Fibroblast of lung (primary cell): ENCODE data around the gene MUC16. TPM values are rescaled to one million over a fixed set of nuclear protein-coding genes. Genes with fewer than 3 reads are reported as not detected.

Experiments
- DNase-seq, 2 donors: peaks; one replicate each; pipeline versions ENCODE4 v3.0.0 to v3.0.0-alpha.2; 2010; ENCODE audit warnings: low read depth in 2 of 2
- H2AFZ ChIP-seq: 2 replicates; pipeline ENCODE4 v1.5.1; 2012; ENCODE audit warnings: low read length, control low read depth, inconsistent platforms
- H3K27ac ChIP-seq: 2 replicates; pipeline ENCODE4 v1.5.1; 2011; ENCODE audit warnings: low read length, control low read depth; ENCODE audit not compliant: insufficient read depth
- H3K27me3 ChIP-seq: 2 replicates; pipeline ENCODE4 v1.5.1; 2011; ENCODE audit warnings: mild to moderate bottlenecking, low read length; ENCODE audit not compliant: control insufficient read depth, insufficient read depth
- H3K36me3 ChIP-seq: 2 replicates; pipeline ENCODE4 v1.5.1; 2011; ENCODE audit warnings: low read length; ENCODE audit not compliant: control insufficient read depth, insufficient read depth
- H3K4me1 ChIP-seq: 2 replicates; pipeline ENCODE4 v1.5.1; 2011; ENCODE audit warnings: low read length; ENCODE audit not compliant: control insufficient read depth, insufficient read depth; ENCODE audit errors: extremely low read depth
- H3K4me2 ChIP-seq: 2 replicates; pipeline ENCODE4 v1.5.1; 2011; ENCODE audit warnings: low read length, control low read depth; ENCODE audit not compliant: insufficient read depth; ENCODE audit errors: extremely low read depth
- H3K4me3 ChIP-seq, 4 experiments: fragments of 200-600 bp in 1 of 4; sonication (generic) in 1 of 4; replicated peaks in 1 of 4; 2 replicates each; pipeline ENCODE4 v1.5.1; 2011 to 2016; ENCODE audit warnings: low read length in 4 of 4, low read depth in 3 of 4, mild to moderate bottlenecking in 3 of 4, control low read depth in 2 of 4, inconsistent platforms in 1 of 4, mixed read lengths in 1 of 4; ENCODE audit not compliant: insufficient read depth in 1 of 4; ENCODE audit errors: control extremely low read depth in 1 of 4
- H3K79me2 ChIP-seq: 2 replicates; pipeline ENCODE4 v1.5.1; 2012; ENCODE audit warnings: mild to moderate bottlenecking, low read length, inconsistent platforms; ENCODE audit not compliant: control insufficient read depth, insufficient read depth
- H3K9ac ChIP-seq: 2 replicates; pipeline ENCODE4 v1.5.1; 2011; ENCODE audit warnings: mild to moderate bottlenecking, low read length, control low read depth; ENCODE audit not compliant: insufficient read depth
- H3K9me3 ChIP-seq: 2 replicates; pipeline ENCODE4 v1.5.1; 2012; ENCODE audit warnings: low read depth, low read length; ENCODE audit not compliant: control insufficient read depth, insufficient read depth
- H4K20me1 ChIP-seq: 2 replicates; pipeline ENCODE4 v1.5.1; 2011; ENCODE audit warnings: low read length; ENCODE audit not compliant: control insufficient read depth, insufficient read depth; ENCODE audit errors: extremely low read depth
- EZH2 ChIP-seq: IDR thresholded peaks from 2 replicates; pipeline ENCODE4 v1.5.1; 2012; ENCODE audit warnings: low read length, control low read depth, mild to moderate bottlenecking; ENCODE audit errors: missing control alignments
- polyA plus RNA-seq, 2 donors: library from polyadenylated mRNA; depleted of rRNA in 1 of 2; stranded (reverse) in 1 of 2; unstranded in 1 of 2; fragments of >200 nt; gene quantifications; 2 replicates each; pipeline ENCODE4 v1.2.1, GENCODE V29; 2011 to 2012; ENCODE audit warnings: missing spikeins in 1 of 2
- total RNA-seq: library from RNA; depleted of rRNA; stranded (reverse); fragments of >200 nt; gene quantifications from 2 replicates; pipeline ENCODE4 v1.2.1, GENCODE V29; 2014
- TF ChIP-seq, protein P1 (sequence below), 2 donors: IDR thresholded peaks in 1 of 2; conservative IDR thresholded peaks in 1 of 2; 1 replicate in 1 of 2; 2 replicates in 1 of 2; pipeline ENCODE4 v1.5.1; 2011 to 2012; ENCODE audit warnings: low read length in 2 of 2, control low read depth in 1 of 2, inconsistent platforms in 1 of 2, low read depth in 1 of 2, mild to moderate bottlenecking in 1 of 2

The MUC16 gene
- total and polyA plus RNA-seq, 2 donors (not counting 1 experiment from before 2014, with no cell fraction given) = not detected

DNA sequence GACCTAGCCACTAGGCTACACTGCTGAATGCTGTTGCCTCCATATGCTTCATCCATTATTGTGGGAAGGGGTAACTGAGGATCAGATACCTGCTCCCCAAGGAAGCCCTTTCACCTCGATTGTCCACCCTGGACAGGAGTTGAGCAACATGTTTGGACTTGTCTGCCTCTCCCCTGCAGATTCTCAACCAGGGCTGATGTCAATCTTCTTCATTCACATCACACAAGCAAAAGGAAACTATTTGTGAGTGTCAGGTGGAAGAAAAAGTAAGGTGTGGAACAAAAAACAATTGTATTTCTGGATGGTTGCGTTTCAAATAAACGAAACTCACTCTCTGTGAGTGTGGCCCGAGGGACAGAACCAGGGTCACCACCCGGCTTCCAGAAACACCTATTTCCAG lies 29.5 kb upstream of the MUC16 start:
- H3K9ac ChIP-seq = no peak overlapping the region
- no peaks in the 10 kb centered on the region for H3K79me2 ChIP-seq
- no peak overlapping the region for H3K4me3 ChIP-seq
- TF ChIP-seq, protein P1, sequence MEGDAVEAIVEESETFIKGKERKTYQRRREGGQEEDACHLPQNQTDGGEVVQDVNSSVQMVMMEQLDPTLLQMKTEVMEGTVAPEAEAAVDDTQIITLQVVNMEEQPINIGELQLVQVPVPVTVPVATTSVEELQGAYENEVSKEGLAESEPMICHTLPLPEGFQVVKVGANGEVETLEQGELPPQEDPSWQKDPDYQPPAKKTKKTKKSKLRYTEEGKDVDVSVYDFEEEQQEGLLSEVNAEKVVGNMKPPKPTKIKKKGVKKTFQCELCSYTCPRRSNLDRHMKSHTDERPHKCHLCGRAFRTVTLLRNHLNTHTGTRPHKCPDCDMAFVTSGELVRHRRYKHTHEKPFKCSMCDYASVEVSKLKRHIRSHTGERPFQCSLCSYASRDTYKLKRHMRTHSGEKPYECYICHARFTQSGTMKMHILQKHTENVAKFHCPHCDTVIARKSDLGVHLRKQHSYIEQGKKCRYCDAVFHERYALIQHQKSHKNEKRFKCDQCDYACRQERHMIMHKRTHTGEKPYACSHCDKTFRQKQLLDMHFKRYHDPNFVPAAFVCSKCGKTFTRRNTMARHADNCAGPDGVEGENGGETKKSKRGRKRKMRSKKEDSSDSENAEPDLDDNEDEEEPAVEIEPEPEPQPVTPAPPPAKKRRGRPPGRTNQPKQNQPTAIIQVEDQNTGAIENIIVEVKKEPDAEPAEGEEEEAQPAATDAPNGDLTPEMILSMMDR (conservative IDR thresholded peaks at IDR 0.05 in 1 of 2, IDR thresholded peaks at IDR 0.05 in 1 of 2; ENCODE audit: low read depth in 1 of 2, low read length in 2 of 2) = no peak
- no peak for TF ChIP-seq EZH2
- DNase-seq = no peak
- no peak overlapping the region for H3K4me2 ChIP-seq
- no peaks in the 10 kb centered on the region for H3K9me3 ChIP-seq
- no peaks in the 10 kb centered on the region for H3K27me3 ChIP-seq
- H3K4me1 ChIP-seq = no peaks in the 10 kb centered on the region
- no peak overlapping the region for H2AFZ ChIP-seq
- H4K20me1 ChIP-seq = no peaks in the 10 kb centered on the region
- H3K36me3 ChIP-seq = no peaks in the 10 kb centered on the region
- H3K27ac ChIP-seq = no peak overlapping the region

DNA sequence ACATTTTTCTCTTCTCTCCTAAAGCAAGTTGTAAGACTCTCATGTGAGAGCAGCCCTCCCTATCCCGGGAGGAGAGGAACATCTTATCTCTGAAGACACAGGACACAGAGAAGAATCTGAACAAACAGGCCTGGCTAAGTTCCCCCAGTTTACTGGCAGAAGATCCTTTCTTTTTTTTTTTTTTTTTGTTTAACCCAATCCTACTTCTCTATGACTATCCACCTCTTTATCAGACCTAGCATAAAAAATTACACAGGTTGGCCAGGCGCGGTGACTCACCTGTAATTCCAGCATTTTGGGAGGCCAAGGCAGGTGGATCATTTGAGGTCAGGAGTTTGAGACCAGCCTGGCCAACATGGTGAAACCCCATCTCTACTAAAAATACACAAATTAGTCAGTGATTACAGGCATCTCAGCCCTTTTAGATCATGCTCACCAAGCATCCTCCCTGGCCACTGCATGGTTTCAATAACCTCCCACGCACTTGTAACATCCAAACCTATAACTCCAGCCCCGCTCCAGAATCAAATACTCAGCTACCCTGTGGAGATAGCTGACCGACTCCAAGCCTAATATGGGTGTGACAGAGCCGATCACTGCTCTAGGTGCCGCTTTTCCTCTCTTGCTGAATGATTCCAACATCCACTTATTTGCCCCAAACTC lies 27.3 kb upstream of the MUC16 start:
- no peaks in the 10 kb centered on the region for H3K27me3 ChIP-seq

DNA sequence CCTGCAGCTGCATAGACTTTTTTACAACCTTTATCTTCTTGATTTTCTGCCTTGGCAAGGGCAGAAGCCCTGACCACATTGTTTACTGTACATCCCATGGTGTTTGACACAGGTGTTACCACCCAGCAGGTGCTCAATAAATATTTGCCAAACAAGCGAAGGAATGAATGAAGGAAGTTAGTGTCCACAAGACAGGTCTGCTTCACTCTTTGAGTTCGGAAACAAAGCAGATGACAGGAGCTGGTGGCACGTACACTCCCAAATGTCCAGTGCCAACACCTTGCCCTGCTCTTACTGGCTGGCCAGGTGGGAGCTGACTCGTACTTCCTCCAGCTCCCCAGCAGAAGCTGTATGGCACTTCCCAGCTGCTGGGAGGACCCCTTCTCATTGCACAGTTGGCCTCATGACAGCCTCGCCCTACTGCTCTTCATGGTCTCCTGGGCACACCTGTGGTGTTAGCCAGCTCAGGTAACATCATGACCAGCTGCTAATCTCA lies 22.0 kb upstream of the MUC16 start:
- H3K4me3 ChIP-seq = no peak overlapping the region
- TF ChIP-seq EZH2 = no peak
- TF ChIP-seq, protein P1 (conservative IDR thresholded peaks at IDR 0.05 in 1 of 2, IDR thresholded peaks at IDR 0.05 in 1 of 2; ENCODE audit: low read depth in 1 of 2, low read length in 2 of 2) = no peak
- DNase-seq = no peak
- no peaks in the 10 kb centered on the region for H3K79me2 ChIP-seq
- H3K27ac ChIP-seq = no peak overlapping the region
- no peaks in the 10 kb centered on the region for H3K27me3 ChIP-seq
- H3K9ac ChIP-seq = no peak overlapping the region
- H4K20me1 ChIP-seq = no peaks in the 10 kb centered on the region
- no peaks in the 10 kb centered on the region for H3K36me3 ChIP-seq
- no peak overlapping the region for H2AFZ ChIP-seq
- no peaks in the 10 kb centered on the region for H3K9me3 ChIP-seq
- no peaks in the 10 kb centered on the region for H3K4me1 ChIP-seq
- no peak overlapping the region for H3K4me2 ChIP-seq

More for the DNA sequence above, 27.3 kb upstream of the MUC16 start:
- H2AFZ ChIP-seq = no peak overlapping the region
- H3K36me3 ChIP-seq = no peaks in the 10 kb centered on the region
- no peak overlapping the region for H3K9ac ChIP-seq
- H3K9me3 ChIP-seq = no peaks in the 10 kb centered on the region
- H3K4me2 ChIP-seq = no peak overlapping the region
- H3K27ac ChIP-seq = no peak overlapping the region
- TF ChIP-seq, protein P1 (conservative IDR thresholded peaks at IDR 0.05 in 1 of 2, IDR thresholded peaks at IDR 0.05 in 1 of 2; ENCODE audit: low read depth in 1 of 2, low read length in 2 of 2) = no peak
- TF ChIP-seq EZH2 = no peak
- no peaks in the 10 kb centered on the region for H4K20me1 ChIP-seq
- no peaks in the 10 kb centered on the region for H3K79me2 ChIP-seq
- no peak for DNase-seq
- H3K4me3 ChIP-seq = no peak overlapping the region
- no peaks in the 10 kb centered on the region for H3K4me1 ChIP-seq
